GM04503 (cell line): Measurements from ENCODE around the gene PIF1.

Experiments
- DNase-seq: peaks from one replicate; pipeline ENCODE4 v3.0.0-alpha.2; 2012; ENCODE audit warnings: low read depth

The PIF1 gene

DNA sequence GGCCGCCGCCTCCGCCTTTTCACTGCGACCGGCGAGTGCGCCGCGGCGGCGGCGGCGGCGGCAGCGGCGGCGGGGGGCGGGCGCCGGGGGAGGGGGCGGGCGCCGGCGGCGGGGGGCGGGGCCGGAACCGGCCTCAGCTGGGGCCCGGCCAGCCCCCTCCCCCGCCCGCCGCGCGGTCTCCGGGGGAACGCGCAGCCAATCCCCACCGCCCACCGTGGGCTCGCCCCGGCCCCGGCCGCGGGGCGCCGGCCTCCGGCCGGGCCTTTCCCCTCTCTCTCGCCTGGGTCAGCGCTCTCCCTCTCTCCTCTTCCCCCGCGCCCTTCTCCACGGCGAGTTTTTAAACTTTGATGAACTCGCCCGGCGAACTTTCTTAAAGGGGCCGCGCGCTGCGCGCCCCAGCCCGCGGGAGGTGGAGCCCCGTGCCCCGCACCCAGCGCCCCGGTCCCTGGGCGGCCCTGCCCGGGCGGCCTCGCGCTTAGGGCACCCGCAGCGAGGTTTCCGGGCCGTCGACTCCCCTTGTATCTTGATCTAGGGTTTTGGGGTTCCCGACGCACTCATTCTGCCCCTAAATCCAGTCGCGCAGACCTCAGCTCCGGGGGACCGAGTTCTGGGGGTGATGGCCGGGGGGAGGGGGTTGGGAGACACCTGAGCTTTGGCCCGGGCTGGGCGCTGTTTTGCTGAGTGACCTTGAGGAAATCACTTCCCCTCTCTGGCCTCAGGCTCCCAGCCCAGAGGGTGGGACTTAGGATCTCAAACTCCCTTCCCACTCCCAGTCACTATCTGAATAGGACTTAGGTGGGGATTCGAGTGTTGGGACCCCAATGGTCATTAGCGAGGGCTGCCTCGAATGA, 49.7 kb downstream of the PIF1 start, which contains the start of gene RBPMS2:
Gene RBPMS2 (minus strand): TSS at position 39 of the 851 bp plus-strand sequence. CDS start 270 bp downstream, outside the sequence.
- no peak for DNase-seq

DNA sequence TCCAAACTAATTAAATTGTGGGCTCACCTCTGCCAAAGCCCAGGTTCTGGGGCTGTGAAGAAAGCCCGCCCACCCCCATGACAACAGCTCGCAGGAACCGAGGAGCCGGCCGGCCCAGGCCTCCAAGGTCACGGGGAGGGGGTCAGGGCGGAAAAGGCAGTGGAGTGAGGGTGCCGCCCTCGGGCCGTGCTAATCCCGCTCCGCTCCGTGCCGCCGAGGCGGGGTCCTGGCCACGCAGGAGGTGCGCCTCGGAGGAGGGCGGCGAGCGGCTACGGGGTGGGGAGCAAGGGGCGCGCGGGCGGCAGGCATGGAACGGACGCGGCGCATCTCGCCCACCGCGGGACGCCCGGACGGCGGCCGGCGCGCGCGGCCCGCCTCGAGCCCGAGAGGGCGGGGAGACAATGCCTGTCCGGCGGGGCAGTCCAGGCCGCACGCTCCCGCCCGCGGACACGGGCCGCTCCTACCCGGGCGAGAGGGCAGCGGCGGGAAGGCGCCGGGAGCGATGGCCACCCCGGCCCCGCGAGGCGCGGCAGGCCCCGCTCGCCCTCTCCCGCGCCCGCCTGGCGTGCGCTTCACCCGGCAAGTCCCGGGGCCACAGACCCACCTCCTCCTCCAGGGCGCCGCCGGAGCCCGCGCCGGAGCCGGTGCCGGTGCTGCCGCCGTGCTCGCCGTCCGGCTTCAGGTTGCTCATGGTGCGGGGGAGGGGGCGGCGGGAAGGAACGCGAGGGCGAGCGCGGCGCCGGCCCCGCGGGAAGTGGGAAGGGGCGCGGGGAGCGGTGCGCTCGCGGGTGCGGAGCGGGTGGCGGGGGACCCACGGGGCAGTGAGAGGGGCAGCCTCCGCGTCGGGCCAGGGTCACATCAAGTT, 50.6 kb downstream of the PIF1 start:
- no peak for DNase-seq

DNA sequence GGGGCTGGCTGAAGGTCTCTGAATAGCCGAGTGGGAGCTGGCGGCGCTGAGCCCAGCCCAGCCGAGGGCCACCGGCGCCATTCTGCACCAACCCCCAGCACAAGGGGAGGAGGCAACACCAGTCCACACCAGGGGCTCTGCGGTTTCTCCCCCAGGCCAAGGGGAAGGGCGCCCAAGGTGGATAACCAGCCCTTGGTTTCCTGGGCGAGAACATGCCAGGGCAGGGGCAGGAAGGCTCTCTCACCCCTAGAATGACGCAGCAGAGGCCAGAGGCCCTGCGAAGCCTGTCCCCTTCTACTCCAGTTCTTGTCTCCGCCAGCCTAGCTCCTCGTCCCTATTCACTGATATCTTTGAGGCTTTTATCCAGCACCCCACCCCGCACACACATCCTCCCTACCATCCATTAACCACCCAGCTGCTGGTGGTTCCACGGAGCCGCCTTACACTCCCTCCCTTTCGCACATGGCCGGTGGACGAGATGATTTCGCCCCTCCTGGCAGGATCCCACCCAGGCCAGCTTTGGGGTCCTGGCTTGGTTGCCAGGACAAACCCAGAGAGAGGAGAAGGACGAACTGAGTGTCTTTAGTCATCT, 51.3 kb downstream of the PIF1 start:
- DNase-seq: no peak

DNA sequence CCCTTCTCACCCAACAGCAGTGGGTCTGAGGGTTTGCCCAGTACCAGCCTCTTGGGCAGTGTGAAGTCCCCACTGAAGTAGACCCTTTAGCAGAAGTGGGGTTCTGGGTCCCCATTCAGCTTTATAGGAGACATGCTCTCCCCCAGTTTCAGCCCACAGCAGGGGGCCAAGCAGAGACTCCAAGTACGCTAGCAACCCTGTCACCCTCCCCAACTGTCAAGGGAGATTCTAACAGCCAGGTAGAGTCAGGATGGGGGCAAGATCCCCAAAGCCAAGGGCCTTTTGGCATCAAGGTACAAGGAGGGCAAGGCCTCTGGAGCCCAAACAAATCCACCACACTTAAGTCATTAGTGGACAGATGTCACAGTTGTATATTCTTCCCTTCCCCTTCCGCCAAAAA, 51.8 kb downstream of the PIF1 start:
- DNase-seq: no peak

GRCh38 chr15:64772964-64773363, 52.5 kb downstream of the PIF1 start:
- DNase-seq: no peak

- DNase-seq: no peak
Observed at GRCh38 chr15:64772488-64772887, 53.0 kb downstream of the PIF1 start.

- DNase-seq: no peak
Observed at GRCh38 chr15:64770626-64771025, 54.8 kb downstream of the PIF1 start.

- no peak for DNase-seq
Observed at GRCh38 chr15:64767203-64767602, 58.2 kb downstream of the PIF1 start.

GRCh38 chr15:64766058-64766457, 59.4 kb downstream of the PIF1 start:
- DNase-seq: no peak
